Fibroblast of pulmonary artery (primary cell): ENCODE results near the gene PRKCE.

ENCODE experiments used
- DNase-seq: peaks from one replicate; pipeline ENCODE4 v3.0.0-alpha.2; 2010; ENCODE audit warnings: low read depth
- H3K4me3 ChIP-seq: replicated peaks from 2 replicates; pipeline ENCODE4 v1.5.1; 2011; ENCODE audit warnings: low read depth, mild to moderate bottlenecking, control low read depth, low read length, moderate library complexity
- CTCF ChIP-seq: IDR thresholded peaks from 2 replicates; pipeline ENCODE4 v1.5.1; 2011; ENCODE audit warnings: mild to moderate bottlenecking, control low read depth, low read length, inconsistent platforms; ENCODE audit errors: missing control alignments

PRKCE gene

GRCh38 chr2:45980161-45980865, 328.8 kb downstream of the PRKCE start:
- no peak for TF ChIP-seq CTCF
- no peak for DNase-seq
- H3K4me3 ChIP-seq, result no peak overlapping the region

DNA sequence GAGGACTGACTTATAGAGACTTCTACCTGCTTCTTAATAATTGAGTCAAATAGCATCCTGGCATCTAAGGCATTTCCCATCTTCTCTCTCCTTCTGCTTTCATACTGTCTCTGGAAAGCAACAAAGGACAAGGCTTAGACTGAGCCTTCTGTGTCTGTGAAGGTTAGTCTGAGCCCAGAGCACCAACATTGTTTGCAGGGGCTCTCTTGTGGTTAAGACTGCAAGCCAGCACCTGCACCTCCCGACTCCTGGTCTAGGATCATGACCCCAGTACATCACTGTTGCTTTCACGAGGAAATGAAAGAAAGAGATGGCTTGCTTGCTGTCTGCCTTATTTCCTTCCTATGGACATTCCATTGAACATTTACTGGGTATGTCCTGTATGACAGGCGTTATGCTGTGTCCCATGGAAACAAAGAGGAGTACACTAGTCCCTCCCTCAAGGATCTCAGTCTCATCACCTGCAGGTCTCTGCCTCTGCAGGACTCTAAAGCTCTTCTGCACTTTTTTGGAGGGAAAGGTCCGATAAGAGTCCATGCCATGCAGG, 330.0 kb downstream of the PRKCE start:
- DNase-seq, result no peak
- TF ChIP-seq CTCF, result no peak
- H3K4me3 ChIP-seq, result no peak overlapping the region

- TF ChIP-seq CTCF, result no peak
- no peak overlapping the region for H3K4me3 ChIP-seq
- no peak for DNase-seq
Observed at GRCh38 chr2:45982096-45982495, 330.6 kb downstream of the PRKCE start.

DNA sequence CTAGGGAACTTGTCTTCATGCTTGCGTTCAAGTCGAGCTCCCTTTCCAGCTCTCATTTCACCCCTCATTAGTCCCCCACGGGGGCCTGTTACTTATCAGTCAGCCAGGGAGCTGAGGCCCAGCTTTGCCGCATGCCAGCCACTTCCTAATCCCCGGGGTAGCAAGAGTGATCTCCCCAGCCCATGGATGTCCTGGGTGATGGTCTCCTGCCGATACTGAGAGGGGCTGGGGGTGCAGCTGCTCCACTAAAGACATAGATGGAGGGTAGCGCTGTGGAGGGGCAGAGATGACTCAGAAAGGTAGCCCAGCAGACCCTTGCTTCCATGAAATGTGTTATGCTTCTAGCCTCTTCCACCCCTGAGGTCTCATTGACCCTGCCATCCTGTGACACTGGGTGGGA, 331.7 kb downstream of the PRKCE start:
- H3K4me3 ChIP-seq, result no peak overlapping the region
- no peak for TF ChIP-seq CTCF
- DNase-seq, result no peak

DNA sequence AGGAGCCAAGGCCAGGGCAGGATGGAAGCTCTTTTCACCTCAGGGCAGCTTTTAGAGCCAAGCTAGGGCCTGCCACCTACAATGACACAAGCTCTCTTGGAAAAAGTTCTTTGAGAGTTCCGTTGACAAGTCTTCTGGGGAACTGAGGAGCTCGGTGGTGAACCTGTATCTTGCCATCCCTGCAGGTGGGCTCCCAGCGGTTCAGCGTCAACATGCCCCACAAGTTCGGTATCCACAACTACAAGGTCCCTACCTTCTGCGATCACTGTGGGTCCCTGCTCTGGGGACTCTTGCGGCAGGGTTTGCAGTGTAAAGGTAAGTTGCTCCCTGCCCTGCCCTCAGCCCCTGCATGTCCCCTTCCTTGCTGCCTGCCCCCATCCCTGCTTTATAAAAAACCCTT, 332.9 kb downstream of the PRKCE start:
- no peak overlapping the region for H3K4me3 ChIP-seq
- DNase-seq, result no peak
- TF ChIP-seq CTCF, result no peak

GRCh38 chr2:45984896-45985473, 333.5 kb downstream of the PRKCE start:
- no peak for DNase-seq
- no peak overlapping the region for H3K4me3 ChIP-seq
- no peak for TF ChIP-seq CTCF
